ENCODE data around the gene PLPPR1. TPM values are rescaled to one million over a fixed set of nuclear protein-coding genes. Genes with fewer than 3 reads are reported as not detected.
"Not testable (repeated sequence)": the region's sequence is repeated elsewhere in the genome, so short reads cannot be mapped to it uniquely, and the experiment has no call there.

Gene PLPPR1
- total and polyA plus RNA-seq, 2 of the 13 experiments (the other 11 are each of a cell fraction or from before 2014, with no cell fraction given) = 16.0 to 84.7 TPM

DNA sequence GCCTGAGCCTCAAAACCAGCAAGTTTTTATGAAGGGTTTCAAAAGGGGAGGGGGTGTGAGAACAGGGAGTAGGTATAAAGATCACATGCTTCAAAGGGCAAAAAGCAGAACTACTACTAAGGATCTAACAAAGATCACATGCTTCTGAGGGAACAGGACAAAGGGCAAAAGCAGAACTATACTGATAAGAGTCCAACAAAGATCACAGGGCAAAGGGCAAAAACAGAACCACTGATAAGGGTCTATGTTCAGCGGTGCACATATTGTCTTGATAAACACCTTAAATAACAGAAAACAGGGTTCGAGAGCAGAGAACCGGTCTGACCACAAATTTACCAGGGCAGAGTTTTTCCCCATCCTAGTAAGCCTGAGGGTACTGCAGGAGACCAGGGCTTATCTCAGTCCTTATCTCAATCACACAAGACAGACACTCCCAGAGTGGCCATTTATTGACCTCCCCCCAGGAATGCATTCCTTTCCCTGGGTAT, 298.9 kb downstream of the PLPPR1 start (continued):
- peak; percentile 32 for TF ChIP-seq CREB1 (IDR thresholded peaks at IDR 0.05)
- TF ChIP-seq CREB1 (CRISPR knock-in tag; IDR thresholded peaks at IDR 0.05) = not testable (repeated sequence)
- peak; percentile 52; the same call in 1 of the 2 replicates for TF ChIP-seq ZNF317 (CRISPR knock-in tag; IDR thresholded peaks at IDR 0.05)
- TF ChIP-seq ZSCAN31 (CRISPR knock-in tag; IDR thresholded peaks at IDR 0.05; ENCODE audit: low read depth) = 0 out of 2 replicates have a peak, but pooled peaks have one; percentile 31
- TF ChIP-seq HOMEZ (CRISPR knock-in tag; IDR thresholded peaks at IDR 0.05; ENCODE audit: low read depth) = peak; percentile 100
- peak; percentile 31 for TF ChIP-seq ZNF781 (CRISPR knock-in tag; IDR thresholded peaks at IDR 0.05; ENCODE audit: borderline replicate concordance, not compliant biosample characterization)
- TF ChIP-seq ZNF784 (CRISPR knock-in tag; IDR thresholded peaks at IDR 0.05; ENCODE audit: borderline replicate concordance) = 0 out of 2 replicates have a peak, but pooled peaks have one; percentile 16
- peak; percentile 52; the same call in 1 of the 2 replicates for TF ChIP-seq ZNF275 (CRISPR knock-in tag; IDR thresholded peaks at IDR 0.05; ENCODE audit: borderline replicate concordance)
- TF ChIP-seq HHEX (CRISPR knock-in tag; IDR thresholded peaks at IDR 0.05) = peak; percentile 48; the same call in 1 of the 2 replicates
- TF ChIP-seq PAXIP1 (CRISPR knock-in tag; conservative IDR thresholded peaks at IDR 0.05) = peak; percentile 92
- TF ChIP-seq ZNF644 (CRISPR knock-in tag; IDR thresholded peaks at IDR 0.05; ENCODE audit: low read depth) = peak; percentile 67
- peak; percentile 77 for TF ChIP-seq IRF2 (CRISPR knock-in tag; IDR thresholded peaks at IDR 0.05)
- TF ChIP-seq ZNF501 (CRISPR knock-in tag; IDR thresholded peaks at IDR 0.05) = 0 out of 2 replicates have a peak, but pooled peaks have one; percentile 34
- TF ChIP-seq RXRB (CRISPR knock-in tag; IDR thresholded peaks at IDR 0.05; ENCODE audit: borderline replicate concordance) = peak; percentile 88
- 0 out of 2 replicates have a peak, but pooled peaks have one; percentile 49 for TF ChIP-seq ZBTB43 (CRISPR knock-in tag; conservative IDR thresholded peaks at IDR 0.05)
- peak in 1 of 2 experiments; percentile 88; a peak in 2 of 4 replicates for TF ChIP-seq EP300 (IDR thresholded peaks at IDR 0.05; ENCODE audit: low read depth in 2 of 2, low read length in 2 of 2)
- TF ChIP-seq EP300 (CRISPR knock-in tag; IDR thresholded peaks at IDR 0.05; ENCODE audit: borderline replicate concordance) = peak; percentile 92
- TF ChIP-seq ZMYM3 (CRISPR knock-in tag; IDR thresholded peaks at IDR 0.05) = peak; percentile 82
- TF ChIP-seq, protein P1, sequence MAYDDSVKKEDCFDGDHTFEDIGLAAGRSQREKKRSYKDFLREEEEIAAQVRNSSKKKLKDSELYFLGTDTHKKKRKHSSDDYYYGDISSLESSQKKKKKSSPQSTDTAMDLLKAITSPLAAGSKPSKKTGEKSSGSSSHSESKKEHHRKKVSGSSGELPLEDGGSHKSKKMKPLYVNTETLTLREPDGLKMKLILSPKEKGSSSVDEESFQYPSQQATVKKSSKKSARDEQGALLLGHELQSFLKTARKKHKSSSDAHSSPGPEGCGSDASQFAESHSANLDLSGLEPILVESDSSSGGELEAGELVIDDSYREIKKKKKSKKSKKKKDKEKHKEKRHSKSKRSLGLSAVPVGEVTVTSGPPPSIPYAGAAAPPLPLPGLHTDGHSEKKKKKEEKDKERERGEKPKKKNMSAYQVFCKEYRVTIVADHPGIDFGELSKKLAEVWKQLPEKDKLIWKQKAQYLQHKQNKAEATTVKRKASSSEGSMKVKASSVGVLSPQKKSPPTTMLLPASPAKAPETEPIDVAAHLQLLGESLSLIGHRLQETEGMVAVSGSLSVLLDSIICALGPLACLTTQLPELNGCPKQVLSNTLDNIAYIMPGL (CRISPR knock-in tag; IDR thresholded peaks at IDR 0.05; ENCODE audit: borderline replicate concordance in 1 of 2, low read depth in 1 of 2) = peak in 1 of 2 experiments; percentile 31; a peak in 1 of 4 replicates
